PC-3 (cell line): Measurements from ENCODE around the gene AP3B1.

Source experiments
- EZH2 ChIP-seq: fragments of 300-600 bp; sonication (generic); IDR thresholded peaks from one replicate; pipeline ENCODE4 v1.6.1; 2017; ENCODE audit warnings: antibody characterized with exemption, mild to moderate bottlenecking, low read length; ENCODE audit not compliant: unreplicated experiment
- EZH2phosphoT487 ChIP-seq: fragments of 300-600 bp; sonication (generic); IDR thresholded peaks from 2 replicates; pipeline ENCODE4 v1.6.1; 2018; ENCODE audit warnings: mild to moderate bottlenecking, antibody characterized with exemption, low read length, borderline replicate concordance
- TF ChIP-seq, protein P1 (sequence below): fragments of 300-600 bp; sonication (generic); conservative IDR thresholded peaks from 2 replicates; pipeline ENCODE4 v1.5.1; 2017; ENCODE audit warnings: antibody characterized with exemption, low read depth, mild to moderate bottlenecking, low read length

GRCh38 chr5:78235289-78235688 lies 59.2 kb downstream of the AP3B1 start:
- TF ChIP-seq, protein P1, sequence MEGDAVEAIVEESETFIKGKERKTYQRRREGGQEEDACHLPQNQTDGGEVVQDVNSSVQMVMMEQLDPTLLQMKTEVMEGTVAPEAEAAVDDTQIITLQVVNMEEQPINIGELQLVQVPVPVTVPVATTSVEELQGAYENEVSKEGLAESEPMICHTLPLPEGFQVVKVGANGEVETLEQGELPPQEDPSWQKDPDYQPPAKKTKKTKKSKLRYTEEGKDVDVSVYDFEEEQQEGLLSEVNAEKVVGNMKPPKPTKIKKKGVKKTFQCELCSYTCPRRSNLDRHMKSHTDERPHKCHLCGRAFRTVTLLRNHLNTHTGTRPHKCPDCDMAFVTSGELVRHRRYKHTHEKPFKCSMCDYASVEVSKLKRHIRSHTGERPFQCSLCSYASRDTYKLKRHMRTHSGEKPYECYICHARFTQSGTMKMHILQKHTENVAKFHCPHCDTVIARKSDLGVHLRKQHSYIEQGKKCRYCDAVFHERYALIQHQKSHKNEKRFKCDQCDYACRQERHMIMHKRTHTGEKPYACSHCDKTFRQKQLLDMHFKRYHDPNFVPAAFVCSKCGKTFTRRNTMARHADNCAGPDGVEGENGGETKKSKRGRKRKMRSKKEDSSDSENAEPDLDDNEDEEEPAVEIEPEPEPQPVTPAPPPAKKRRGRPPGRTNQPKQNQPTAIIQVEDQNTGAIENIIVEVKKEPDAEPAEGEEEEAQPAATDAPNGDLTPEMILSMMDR = no peak
- TF ChIP-seq EZH2phosphoT487 (no peak), EZH2 (no peak)
